Stimulated activated CD8-positive, alpha-beta memory T cell treated with anti-CD3 and anti-CD28 coated beads, Interleukin-12 subunit alpha, Interleukin-12 subunit beta, amount 100 ng/mL, for 24 hours (primary cell): ENCODE results near the gene INTS14.
"Not testable (repeated sequence)": the region's sequence is repeated elsewhere in the genome, so short reads cannot be mapped to it uniquely, and the experiment has no call there.

Experiments
- DNase-seq: peaks from one replicate; pipeline ENCODE4 v3.0.0-alpha.2; 2020; ENCODE audit errors: extremely low read depth

Gene INTS14

GRCh38 chr15:65578904-65579728, 31.8 kb downstream of the INTS14 start:
- no peak for DNase-seq

- DNase-seq, result no peak
These were observed 33.6 kb downstream of the INTS14 start for GRCh38 chr15:65577129-65577996.

GRCh38 chr15:65576664-65577063, 34.3 kb downstream of the INTS14 start:
- DNase-seq, result no peak

- DNase-seq, result no peak
These were observed 39.0 kb downstream of the INTS14 start for GRCh38 chr15:65571971-65572370.

GRCh38 chr15:65569728-65570127, 41.2 kb downstream of the INTS14 start:
- no peak for DNase-seq

- no peak for DNase-seq
These were observed 49.0 kb downstream of the INTS14 start for GRCh38 chr15:65561934-65562333.

GRCh38 chr15:65559941-65560340, 51.0 kb downstream of the INTS14 start:
- DNase-seq, result no peak

GRCh38 chr15:65558997-65559760, 51.8 kb downstream of the INTS14 start:
- DNase-seq, result no peak

GRCh38 chr15:65558336-65558735, 52.6 kb downstream of the INTS14 start:
- no peak for DNase-seq

- no peak for DNase-seq
These were observed 54.3 kb downstream of the INTS14 start for GRCh38 chr15:65556622-65557021.

- DNase-seq, result no peak
These were observed 57.2 kb downstream of the INTS14 start for GRCh38 chr15:65553691-65554090.

- DNase-seq, result not testable (repeated sequence)
These were observed 58.1 kb downstream of the INTS14 start for GRCh38 chr15:65552851-65553250.

- DNase-seq, result no peak
These were observed 59.7 kb downstream of the INTS14 start for GRCh38 chr15:65551183-65551582.

GRCh38 chr15:65550681-65551098, 60.2 kb downstream of the INTS14 start:
- no peak for DNase-seq

- not testable (repeated sequence) for DNase-seq
These were observed 61.6 kb downstream of the INTS14 start for GRCh38 chr15:65549288-65549687.

- DNase-seq, result no peak
These were observed 63.1 kb downstream of the INTS14 start for GRCh38 chr15:65547841-65548240.

GRCh38 chr15:65541231-65541820, 69.6 kb downstream of the INTS14 start:
- DNase-seq, result no peak

- DNase-seq, result no peak
These were observed 70.6 kb downstream of the INTS14 start for GRCh38 chr15:65540314-65540713.

- DNase-seq, result no peak
These were observed 75.7 kb downstream of the INTS14 start for GRCh38 chr15:65535192-65535591.

GRCh38 chr15:65533057-65533756, 77.7 kb downstream of the INTS14 start:
- DNase-seq, result no peak

GRCh38 chr15:65532738-65533051, 78.2 kb downstream of the INTS14 start:
- DNase-seq, result no peak
